DND-41 (cell line): ENCODE measurements around the gene SLF2.

Experiments
- CTCF ChIP-seq: IDR thresholded peaks from 2 replicates; pipeline ENCODE4 v1.5.1; 2012; ENCODE audit warnings: borderline replicate concordance, low read length, moderate library complexity, mild to moderate bottlenecking; ENCODE audit not compliant: poor library complexity, severe bottlenecking; ENCODE audit errors: extremely low read depth
- EZH2 ChIP-seq: IDR thresholded peaks from 3 replicates; pipeline ENCODE4 v1.6.1; 2012; ENCODE audit warnings: borderline replicate concordance, low read depth, mild to moderate bottlenecking, moderate library complexity, low read length, inconsistent platforms; ENCODE audit not compliant: severe bottlenecking

- TF ChIP-seq EZH2, result no peak
- no peak for TF ChIP-seq CTCF
Measured at GRCh38 chr10:100943508-100943907, 30.7 kb downstream of the SLF2 start.
